Smooth muscle cell of the coronary artery (primary cell): ENCODE data around the gene ZSCAN5C. TPM values are rescaled to one million over a fixed set of nuclear protein-coding genes. Genes with fewer than 3 reads are reported as not detected.

Experiments used
- total RNA-seq: library from RNA; depleted of rRNA; stranded (reverse); fragments of >200 nt; gene quantifications from 2 replicates; pipeline ENCODE4 v1.2.3, GENCODE V29; 2014; ENCODE audit warnings: low replicate concordance

The ZSCAN5C gene, protein sequence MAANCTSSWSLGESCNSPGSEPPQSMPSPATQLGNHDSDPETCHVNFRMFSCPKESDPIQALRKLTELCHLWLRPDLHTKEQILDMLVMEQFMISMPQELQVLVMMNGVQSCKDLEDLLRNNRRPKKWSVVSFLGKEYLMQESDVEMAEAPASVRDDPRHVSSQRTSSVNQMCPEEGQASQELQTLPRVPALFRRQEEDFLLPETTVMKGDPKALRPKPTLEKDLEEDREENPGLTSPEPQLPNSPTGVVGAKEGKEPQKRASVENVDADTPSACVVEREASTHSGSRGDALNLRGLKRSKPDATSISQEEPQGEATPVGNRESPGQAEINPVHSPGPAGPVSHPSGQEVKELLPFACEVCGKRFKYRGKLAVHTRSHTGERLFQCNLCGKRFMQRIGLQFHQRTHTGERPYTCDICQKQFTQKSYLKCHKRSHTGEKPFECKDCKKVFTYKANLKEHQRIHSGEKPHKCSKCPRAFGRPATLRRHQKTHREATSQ
- not detected in 2 replicates for total RNA-seq

DNA sequence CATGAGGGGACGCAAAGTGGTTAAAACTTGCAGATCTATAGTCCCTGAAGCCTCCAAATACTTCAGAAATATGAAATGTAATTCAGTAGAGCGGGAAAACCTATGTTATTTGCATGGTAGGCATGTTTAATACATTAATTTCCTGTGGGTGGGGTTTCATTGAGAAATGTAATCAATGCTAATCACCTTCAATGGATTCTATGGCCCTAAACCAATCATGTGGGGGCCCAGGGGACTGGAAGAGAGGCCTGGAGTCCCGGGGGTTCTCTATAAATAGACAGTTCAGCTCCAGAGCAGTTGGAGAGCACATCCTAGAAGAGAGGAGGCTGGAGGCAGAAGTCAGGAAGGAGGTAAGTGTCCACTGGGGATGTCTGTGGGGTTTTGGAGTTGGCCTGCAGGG lies at the start of gene ZSCAN5C:
Gene ZSCAN5C, plus strand, starts transcription at position 301 of the 400 bp plus-strand sequence. CDS start 3,641 bp downstream, outside the sequence.

DNA sequence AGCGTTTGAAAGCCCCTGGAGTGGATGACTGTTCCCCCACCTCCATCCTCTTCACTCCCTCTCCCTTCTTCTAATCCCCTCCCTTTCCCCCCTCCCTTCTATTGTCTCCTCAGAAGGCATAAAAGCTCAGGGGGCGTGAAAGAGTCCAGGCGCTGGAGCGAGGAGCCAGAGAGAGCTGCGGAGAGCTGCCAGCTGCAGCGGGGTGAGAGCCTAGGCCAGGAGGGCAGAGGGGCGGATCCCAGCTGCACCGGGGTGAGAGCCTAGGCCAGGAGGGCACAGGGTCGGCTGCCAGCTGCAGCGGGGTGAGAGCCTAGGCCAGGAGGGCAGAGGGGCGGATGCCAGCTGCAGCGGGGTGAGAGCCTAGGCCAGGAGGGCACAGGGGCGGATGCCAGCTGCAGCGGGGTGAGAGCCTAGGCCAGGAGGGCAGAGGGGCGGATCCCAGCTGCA lies 26.2 kb upstream of the ZSCAN5C start, which contains the start of gene GALP:
Gene GALP, plus strand, starts transcription at position 148 of the 447 bp plus-strand sequence. CDS start 1,101 bp downstream, outside the sequence.

DNA sequence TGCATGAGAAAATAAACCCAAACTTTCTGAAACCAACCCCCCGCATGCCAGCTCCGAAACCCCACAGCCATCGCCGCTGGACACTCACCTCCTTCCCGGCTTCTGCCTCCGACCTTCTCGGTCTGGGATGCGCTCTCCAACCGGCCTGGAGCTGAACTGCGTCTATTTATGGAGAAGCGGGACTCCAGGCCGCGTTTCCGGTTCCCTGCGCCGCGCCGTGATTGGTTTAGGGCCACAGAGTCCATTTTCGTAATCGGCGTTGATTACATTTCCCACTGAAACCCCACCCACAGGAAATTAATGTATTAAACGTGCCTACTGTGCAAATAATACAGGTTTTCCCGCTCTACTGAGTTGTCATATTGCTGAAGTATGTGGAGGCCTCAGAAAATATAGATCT lies 4.4 kb upstream of the ZSCAN5C start, which contains the start of gene ZSCAN5B:
Gene ZSCAN5B, minus strand, starts transcription at position 138 of the 400 bp plus-strand sequence. CDS start 4,731 bp downstream, outside the sequence.

Other genes starting within 250 kb of the ZSCAN5C start
- not detected in 2 replicates for gene NLRP5, start 215.5 kb upstream of the ZSCAN5C start, total RNA-seq
- 6.0 and 27.2 TPM in 2 replicates for gene ZNF787, start 81.0 kb upstream of the ZSCAN5C start, total RNA-seq
- gene ZNF444, start 61.0 kb upstream of the ZSCAN5C start, total RNA-seq = 4.1 and 10.8 TPM in 2 replicates
- gene GALP, start 26.3 kb upstream of the ZSCAN5C start, total RNA-seq = not detected in 2 replicates
- gene ZSCAN5B, start 4.5 kb upstream of the ZSCAN5C start, total RNA-seq = not detected in 2 replicates
- gene EDDM13, start 70.5 kb downstream of the ZSCAN5C start, total RNA-seq = not detected in 2 replicates
- 4.6 and 5.0 TPM in 2 replicates for gene ZSCAN5A, start 112.6 kb downstream of the ZSCAN5C start, total RNA-seq
- 2.9 and 3.9 TPM in 2 replicates for gene ZNF582, start 191.3 kb downstream of the ZSCAN5C start, total RNA-seq
- 6.3 and 12.6 TPM in 2 replicates for gene ZNF583, start 202.1 kb downstream of the ZSCAN5C start, total RNA-seq